Epithelial cell of esophagus (primary cell): Measurements from ENCODE around the gene VTA1.

ENCODE experiments used
- DNase-seq: peaks from one replicate; pipeline ENCODE4 v3.0.0; 2010; ENCODE audit warnings: low read depth
- H3K4me3 ChIP-seq: 2 replicates; pipeline ENCODE4 v1.5.1; 2011; ENCODE audit warnings: mild to moderate bottlenecking, low read length, control low read depth
- CTCF ChIP-seq: IDR thresholded peaks from 2 replicates; pipeline ENCODE4 v1.5.1; 2011; ENCODE audit warnings: low read depth, mild to moderate bottlenecking, low read length, control low read depth, inconsistent platforms; ENCODE audit not compliant: insufficient read depth; ENCODE audit errors: missing control alignments

Gene VTA1

GRCh38 chr6:142262231-142262630, 115.2 kb downstream of the VTA1 start:
- no peak for TF ChIP-seq CTCF
- no peak overlapping the region for H3K4me3 ChIP-seq
- no peak for DNase-seq

- H3K4me3 ChIP-seq = no peak overlapping the region
- no peak for TF ChIP-seq CTCF
- DNase-seq = no peak
Measured at GRCh38 chr6:142265476-142265875, 118.4 kb downstream of the VTA1 start.

GRCh38 chr6:142266060-142266459, 119.0 kb downstream of the VTA1 start:
- H3K4me3 ChIP-seq = no peak overlapping the region
- no peak for TF ChIP-seq CTCF
- no peak for DNase-seq

GRCh38 chr6:142271476-142271875, 124.4 kb downstream of the VTA1 start:
- no peak overlapping the region for H3K4me3 ChIP-seq
- no peak for DNase-seq
- TF ChIP-seq CTCF = no peak
